Activated CD4-positive, alpha-beta T cell treated with anti-CD3 and anti-CD28 coated beads, Interleukin-2, amount 50 U/mL, for 4 hours (primary cell): ENCODE data around the gene SNX33.
"Not testable (repeated sequence)": the region's sequence is repeated elsewhere in the genome, so short reads cannot be mapped to it uniquely, and the experiment has no call there.

Experiments used
- DNase-seq, 2 experiments: peaks; one replicate each; pipeline ENCODE4 v3.0.0-alpha.2; 2020

Gene SNX33, protein sequence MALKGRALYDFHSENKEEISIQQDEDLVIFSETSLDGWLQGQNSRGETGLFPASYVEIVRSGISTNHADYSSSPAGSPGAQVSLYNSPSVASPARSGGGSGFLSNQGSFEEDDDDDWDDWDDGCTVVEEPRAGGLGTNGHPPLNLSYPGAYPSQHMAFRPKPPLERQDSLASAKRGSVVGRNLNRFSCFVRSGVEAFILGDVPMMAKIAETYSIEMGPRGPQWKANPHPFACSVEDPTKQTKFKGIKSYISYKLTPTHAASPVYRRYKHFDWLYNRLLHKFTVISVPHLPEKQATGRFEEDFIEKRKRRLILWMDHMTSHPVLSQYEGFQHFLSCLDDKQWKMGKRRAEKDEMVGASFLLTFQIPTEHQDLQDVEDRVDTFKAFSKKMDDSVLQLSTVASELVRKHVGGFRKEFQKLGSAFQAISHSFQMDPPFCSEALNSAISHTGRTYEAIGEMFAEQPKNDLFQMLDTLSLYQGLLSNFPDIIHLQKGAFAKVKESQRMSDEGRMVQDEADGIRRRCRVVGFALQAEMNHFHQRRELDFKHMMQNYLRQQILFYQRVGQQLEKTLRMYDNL

DNA sequence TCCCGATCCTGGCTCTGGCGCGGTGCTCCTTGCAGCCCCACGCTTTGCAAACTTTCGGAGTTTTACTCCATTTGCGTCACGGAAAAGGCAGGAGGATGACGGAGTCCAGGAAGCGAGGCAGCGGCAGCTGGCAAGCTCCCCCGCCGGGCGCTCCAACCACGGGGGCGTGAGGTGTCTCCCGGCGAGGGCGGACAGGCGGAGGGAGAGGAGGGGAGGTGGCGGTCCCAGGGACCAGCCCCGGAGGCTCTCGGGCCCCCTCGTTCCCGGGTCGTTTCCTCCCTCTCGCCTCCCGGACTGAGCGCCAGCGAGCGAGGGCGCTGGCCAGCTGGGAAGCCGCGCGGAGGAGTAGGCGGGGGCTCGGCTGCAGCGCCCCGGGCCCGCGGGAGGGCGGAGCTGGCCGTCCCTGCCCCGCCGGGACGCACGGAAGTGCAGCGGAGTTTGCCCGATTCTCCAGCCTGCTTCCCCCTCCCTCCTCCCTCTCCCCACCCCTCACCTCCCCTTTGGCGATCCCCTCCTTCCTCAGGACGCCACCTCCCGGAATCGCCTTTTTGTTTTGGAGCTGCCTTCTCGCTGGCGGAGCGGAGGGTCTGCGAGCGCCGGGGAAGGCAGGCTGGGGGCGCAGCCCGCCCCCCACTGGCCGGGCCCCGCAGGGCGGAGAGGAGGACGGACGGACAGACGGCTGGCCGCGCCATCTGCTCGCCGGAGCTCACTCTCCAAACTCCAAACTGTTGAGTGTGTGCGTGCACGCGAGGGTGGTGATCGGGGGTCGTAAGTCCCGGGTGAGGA, at the start of gene SNX33:
SNX33 (plus strand) TSS at position 543 of the 786 bp plus-strand sequence. CDS start 1,191 bp downstream, outside the sequence.
- peak; percentile 46 to 62 for DNase-seq

DNA sequence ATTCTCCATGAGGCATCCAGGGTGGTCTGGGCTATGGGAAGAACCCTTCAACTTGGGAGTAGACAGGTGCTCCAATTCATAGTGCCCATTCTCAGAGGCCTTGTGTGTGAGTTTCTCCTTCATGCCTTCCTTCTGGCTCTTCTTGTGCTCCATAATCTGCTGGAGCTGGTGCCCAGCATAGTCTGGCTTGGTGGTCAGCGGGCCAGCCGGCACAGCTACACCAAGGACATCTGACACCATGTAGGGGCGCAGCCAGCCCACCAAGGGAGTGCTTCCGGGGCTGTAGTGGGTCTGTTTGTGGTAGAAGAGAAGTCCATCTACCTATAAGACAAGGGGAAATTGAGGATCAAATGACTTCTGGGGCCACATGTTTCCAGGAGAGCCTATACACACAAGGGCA, 49.4 kb upstream of the SNX33 start:
- DNase-seq, result no peak

DNA sequence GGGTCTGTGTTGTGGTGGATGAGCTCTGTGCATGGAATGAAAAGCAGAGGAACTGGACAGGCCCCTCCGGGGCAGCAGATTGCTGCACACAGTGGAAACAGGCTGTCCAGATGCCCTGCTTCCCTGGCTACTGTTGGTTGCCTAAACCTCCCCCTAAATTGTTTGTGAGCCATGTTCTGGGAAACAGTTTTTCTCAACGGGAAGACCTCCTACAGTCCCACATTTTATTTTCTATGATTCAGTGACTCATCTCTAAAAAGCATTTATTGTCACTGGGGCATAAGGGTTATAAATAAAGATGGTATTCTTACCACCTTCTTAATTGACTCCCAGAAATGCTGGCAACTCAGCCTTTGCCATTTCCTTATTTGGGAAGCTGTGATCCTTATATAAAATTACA, 48.3 kb upstream of the SNX33 start:
- DNase-seq, result no peak

DNA sequence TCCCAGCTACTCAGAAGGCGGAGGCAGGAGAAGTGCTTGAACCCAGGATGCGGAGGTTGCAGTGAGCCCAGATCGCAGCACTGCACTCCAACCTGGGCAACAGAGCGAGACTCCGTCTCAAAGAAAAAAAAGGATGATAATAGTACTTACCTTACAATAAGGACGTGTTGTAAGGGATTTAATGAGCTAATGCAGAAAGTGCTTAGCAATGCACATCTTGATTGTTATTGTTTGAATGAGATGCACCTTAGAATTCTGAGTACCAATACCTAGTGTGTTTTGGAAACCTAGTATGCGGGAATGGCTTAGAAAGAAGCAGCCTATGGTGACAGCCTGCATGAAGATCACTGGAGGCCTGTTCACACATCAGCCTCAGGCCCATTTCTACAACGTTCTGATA, 41.7 kb upstream of the SNX33 start:
- DNase-seq, result no peak

DNA sequence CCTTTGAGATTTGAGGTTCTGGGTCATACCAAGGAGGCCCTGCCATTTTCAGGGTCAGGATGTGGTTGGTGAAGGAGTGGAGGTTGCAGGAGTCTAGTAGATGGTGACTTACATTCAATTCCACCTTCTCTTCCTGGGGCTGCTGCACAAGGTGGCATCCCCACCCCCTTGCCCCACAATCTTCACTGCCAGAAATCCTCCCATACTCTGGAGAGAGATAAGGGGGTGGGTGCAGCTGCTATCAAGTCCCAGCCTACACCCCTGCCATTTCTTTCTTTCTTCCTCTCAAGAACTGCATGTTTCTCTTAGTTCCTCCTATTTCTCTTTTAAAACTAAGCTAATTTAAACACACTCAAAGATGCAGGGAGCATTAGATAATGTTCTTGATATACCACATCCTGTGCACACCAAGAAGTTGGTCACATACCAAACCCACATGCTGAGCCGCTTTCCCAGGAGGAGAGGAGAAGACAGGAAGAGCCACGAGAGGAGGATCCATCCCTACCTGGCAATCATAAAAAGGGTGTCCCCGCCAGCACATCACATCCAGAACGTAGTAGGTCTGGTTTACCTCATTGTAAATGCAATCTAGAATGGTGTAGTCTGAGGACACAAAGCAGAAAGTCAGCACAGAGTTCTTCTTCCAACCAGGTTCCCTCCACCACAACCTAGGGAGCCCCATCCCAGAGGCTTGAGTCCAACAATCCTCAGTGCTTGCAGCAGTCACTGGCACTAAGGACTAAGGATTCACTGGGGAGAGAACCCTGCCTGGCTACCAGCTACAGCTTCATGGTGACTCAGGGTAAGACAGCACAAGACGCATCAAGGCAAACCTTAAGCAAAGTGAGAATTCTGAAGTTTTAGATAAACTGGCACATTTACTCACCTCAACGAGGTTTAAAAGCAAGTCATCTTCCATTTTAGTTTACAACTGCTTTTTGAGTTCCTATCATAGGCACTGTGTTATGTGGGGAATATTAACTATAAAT, 40.7 kb upstream of the SNX33 start:
- no peak for DNase-seq

DNA sequence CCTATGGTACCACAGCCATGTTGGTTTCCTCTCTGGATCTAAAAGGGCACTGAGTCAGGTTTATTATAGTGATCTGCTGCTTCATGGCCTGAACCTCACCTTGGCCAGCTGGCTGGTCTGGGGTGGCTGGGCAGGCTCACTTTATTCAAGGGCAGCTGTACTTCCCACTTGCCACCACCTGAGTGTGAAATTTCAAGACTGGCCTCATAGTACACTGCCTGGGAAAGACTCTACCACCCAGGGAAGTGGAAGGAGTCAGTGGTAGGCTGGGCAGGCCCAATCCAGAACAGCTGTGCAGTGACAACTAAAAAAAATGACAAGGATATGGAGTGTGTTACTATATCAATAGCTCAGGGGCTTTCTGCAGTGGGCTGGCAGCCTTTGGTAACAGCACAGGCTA, 30.9 kb upstream of the SNX33 start:
- no peak for DNase-seq

DNA sequence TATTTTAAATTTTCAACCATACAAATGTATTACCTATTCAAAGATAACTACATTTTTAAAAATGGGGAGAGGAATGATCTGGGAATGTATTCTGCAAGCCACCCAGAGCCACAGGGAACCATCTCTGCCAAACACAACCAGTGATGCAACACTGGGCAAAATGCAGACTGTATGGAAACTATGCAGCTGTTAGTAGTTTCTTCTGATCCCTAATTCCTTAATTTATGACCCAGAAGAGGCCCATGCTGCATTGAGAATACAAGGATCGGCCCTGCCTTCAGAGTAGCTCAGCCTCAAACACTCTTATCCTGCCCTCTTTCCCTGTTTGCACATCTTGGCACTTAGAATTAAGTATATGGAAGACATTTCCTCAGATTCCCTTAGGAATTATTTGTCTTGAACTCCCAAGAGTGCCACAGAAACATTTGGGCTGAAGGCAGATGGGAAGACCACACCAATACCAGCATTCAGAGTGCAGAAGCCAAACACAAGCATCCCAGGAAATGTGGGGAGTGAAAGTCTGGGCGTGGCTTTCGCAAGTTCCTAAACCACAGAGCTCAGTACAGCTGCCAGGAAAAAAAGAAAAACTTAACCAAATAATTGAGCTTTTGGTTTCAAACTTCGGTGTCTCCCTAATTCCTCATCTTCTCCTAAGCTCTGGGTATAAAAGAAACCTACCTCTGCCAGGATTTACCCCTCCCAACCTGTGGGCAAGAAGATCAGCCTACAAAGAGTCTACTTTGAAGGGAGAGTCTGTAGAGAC, 27.5 kb upstream of the SNX33 start:
- no peak for DNase-seq

DNA sequence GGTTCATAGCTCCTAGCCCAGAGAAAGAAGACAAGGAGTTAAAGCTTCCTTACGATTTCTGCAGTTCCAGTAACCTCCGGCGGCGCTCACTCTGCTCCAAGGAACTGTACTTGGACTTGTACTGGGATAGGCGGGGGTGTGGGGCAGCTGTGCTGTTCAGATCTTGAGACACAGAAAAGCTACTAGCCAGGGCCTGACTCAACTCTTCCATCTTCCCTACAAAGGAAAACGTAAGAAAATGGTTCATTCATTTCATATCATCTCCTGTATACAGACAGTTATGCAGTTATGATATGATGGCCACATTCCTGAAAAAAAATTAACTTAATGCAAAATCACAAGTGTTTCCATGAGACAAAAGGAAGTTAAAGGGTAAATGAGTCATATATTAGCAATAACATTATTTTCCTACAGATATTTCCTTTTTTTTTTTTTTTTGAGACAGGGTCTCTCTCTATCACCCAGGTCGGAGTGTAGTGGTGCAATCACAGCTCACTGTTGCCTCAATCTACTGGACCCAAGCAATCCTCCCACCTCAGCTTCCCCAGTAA, 26.8 kb upstream of the SNX33 start:
- DNase-seq, result no peak

DNA sequence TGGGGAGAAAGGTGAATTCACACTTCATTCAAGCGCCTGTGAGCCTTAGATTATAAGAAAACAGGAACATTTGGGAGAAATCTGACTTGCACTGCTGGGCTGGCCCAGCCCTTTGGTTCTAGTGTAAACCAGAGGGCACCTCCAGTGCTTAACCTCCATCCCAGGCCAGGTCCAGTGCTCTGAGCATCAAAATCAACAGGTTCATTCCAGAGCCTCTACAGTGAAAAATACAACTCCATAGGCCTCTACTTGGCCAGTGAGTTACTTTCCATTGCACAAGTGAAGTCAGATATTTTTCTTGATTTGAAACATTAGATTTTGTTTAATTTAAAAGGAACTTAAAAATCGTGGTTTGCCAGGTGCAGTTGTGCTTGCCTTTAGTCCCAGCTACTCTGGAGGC, 25.2 kb upstream of the SNX33 start:
- DNase-seq, result no peak

DNA sequence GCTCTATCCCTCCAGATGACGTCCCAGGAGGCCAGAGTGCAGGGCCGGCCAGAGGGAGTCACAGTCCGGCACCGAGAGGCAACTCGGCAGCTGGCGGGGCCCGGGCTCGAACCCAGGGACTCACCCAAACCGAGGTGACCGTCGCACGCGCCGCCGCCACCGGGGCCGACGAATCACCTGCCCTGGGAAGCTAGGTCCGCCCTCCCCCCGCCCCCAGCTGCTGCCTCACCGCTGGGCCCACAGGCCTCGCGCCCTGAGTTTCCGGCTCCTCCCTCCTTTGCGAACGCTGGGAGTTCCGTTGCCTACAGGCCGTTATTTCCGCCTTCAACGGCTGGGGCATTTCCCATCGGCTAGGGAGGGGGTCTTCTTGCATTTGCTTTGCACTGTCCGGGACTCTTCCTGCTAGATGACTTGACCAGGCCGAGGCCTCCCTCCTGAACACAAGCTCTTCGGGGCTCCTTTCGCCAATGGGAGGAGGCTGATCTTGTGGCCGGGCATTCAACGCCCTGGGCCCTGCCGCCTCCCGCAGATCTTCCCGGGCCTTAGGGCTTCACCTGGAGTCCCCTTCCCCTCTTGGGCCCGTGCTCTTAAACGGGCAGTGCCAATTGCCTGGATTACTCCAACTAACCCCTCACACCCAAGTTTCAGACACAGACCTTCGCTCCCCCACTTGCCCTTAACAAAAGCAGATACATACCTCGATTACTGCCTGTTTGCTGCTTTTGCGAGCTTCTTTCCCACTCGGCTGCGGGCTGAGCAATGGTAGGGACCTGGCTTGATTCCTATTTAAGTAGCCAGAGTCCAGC, 22.0 kb upstream of the SNX33 start, which contains the start of gene SNUPN:
SNUPN (minus strand) TSS at position 184 of the 806 bp plus-strand sequence. CDS start 4,674 bp downstream, outside the sequence.
- peak; percentile 93 for DNase-seq

DNA sequence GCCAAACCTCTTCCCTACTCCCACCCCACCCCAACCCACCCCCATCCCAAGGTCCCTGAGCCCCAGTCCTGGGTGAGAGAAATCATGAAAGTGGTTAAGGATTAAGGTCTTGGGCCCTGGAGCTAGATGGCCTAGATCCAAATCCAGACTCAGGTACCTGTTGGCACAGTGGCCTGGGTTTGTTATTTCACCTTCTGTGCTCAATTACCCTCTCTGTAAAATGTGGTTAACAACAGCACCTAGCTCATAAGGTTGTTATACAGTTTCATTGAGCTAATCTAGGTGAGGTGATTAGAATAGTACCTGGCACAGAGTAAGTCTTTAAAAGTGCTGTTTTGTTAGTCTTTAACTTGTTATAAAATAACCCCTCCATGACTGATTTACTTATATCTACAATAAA, 15.8 kb upstream of the SNX33 start:
- no peak for DNase-seq

DNA sequence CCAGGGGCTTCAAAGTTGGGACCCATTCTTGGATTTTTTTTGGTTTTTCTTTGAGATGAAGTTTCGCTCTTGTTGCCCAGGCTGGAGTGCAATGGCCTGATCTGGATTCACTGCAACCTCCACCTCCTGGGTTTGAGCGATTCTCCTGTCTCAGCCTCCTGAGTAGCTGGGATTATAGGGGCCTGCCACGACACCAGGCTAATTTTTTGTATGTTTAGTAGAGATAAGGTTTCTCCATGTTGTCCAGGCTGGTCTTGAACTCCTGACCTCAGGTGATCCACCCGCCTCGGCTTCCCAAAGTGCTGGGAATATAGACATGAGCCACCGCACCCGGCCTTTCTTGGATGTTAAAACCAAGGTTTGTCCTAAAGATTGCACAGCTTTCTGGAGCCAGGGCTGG, 13.8 kb upstream of the SNX33 start:
- not testable (repeated sequence) for DNase-seq

DNA sequence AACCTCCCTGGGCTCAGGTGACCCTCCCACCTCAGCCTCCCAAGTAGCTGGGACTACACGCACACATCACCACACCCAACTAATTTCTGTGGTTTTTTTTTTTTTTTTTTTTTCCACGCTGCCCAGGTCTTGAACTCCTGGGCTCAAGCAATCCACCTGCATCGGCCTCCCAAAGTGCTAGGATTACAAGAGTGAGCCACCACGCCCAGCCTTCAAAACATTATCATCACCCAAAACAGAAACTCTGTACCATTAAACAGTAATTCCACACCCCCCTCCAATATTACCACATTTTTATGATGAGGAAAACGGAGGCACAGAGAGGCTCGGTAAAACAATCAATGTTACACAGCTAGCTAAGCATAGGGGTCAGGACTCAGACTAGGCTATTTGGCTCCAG, 11.7 kb upstream of the SNX33 start:
- no peak for DNase-seq

DNA sequence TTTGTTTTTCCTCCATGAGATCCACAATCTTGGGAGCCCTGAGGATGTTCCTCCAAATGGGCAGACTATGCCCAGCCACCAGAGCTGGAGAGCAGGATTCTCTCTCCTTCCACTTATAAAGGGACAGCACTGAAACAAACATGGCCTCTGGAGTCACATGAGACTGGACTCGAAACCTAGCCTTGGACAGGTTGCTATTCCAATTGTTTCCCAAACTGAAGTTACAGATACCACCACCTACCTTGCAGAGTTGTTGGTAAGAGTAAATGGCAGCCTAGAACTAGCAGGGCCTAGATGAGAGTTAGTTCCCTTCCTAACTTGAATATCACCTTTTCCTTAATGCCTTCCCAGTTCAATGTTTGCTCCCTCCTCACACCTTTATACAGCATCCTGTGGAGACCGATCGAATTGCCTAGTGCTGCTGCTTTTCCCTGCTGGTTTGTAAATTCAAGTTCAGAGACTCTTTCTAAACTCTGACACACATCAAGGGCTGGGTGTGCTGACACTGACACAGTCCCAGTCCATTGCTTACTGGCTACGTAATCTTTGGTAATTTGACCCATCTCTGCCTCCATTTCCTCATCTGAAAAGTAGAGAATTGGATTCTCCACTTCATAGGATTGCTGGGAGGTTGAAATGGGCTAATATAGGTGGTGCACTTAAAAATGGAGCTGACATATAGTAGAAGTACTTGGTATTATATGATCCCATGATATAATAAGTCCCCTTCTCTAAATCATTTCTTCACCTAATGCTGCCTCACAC, 10.3 kb upstream of the SNX33 start:
- DNase-seq, result no peak

DNA sequence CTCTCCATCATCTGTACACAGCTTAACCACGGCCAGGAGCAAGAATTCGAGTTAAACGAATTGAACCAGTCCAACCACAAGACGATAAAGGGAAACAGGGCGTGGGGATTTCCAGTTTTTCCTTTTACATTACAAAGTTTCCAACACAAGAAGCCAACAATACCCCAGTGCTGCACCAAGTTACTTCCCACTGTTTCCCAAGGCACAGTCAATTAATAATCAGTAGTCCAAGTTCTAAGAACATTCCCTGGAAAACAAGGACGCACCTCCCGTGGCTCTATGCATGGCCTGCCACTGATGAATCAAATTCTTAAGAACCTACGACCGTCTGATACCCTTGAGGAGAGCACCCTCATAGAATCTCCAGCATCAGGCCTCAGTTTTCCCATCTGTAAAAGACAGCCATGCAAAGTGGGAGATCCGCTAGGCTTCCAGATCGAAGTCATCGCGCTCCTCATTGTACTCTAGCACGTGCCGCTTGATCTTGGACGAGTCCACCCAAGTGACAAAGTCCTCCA, 8.5 kb upstream of the SNX33 start:
- DNase-seq, result no peak

DNA sequence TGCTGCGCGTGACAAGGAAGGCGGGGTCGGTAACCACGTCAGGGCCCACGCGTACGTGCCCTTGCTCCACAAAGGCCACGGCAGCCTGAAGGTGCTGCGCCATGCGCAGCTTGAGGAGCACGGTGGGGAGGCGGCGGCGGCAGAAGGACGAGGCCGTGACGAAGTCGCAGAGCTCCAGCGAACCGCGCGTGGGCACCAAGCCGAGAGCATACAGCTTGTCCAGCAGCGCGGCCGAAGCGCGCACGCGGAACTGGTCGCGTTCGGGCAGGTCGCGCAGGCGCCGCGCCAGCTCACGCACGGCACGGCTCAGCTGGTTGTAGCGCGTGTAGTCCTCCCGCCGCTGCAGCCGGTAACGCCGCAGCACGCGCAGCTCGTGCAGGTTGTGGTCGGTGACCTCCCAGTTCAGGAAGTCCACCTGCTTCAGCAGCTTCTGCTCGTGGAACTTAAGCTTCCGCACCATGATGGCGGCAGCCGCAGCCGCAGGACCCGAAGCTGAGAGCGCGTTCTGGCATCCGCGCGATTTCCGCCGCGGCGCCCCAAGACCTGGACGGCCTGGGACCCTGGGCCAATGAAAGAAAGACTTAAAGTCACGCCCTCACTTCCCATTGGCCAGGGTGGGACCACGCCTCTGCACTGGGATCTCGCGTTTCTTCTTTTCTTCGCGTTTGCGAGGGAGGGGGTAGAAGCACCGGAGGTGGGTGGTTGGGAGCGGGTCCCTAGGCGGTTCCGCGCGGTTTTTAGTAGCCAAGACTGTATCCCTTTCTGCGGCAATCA, 7.8 kb upstream of the SNX33 start, which contains the start of gene IMP3:
IMP3 (minus strand) TSS at position 516 of the 774 bp plus-strand sequence; CDS start at position 460, 56 bp downstream.
- DNase-seq, result peak; percentile 90

DNA sequence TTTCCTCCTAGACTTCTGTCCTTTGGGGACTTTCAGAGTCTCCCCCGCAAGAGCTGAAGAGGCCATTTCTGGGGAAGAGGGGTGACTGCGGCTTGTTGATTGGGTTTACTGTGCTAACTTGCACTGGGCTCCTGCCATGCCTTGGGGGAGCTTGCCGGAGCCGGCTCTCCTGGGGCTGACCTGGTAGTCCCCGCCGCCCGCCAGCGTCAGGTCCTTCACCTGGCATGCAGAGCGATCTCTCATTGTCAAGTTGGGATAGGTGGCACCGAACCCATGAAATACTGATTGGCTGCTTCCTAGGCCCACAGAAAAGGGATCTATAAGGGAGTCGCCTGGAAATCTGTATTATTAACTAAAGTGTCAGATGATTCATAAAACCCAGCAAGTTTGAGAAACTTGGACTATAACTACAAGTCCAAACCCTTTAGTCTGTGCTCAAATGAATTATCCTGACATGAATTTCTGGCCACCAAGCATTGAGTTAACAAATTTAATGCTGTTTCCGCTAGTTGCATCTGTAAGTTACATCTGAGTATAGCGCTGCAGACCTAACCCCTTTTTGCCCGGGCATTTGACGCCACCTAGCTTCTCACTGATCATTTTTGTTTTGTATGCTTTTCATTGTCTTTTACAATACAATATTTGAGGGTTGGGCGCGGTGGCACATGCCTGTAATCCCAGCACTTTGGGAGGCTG, 7.1 kb upstream of the SNX33 start:
- peak; percentile 41 to 42 for DNase-seq

DNA sequence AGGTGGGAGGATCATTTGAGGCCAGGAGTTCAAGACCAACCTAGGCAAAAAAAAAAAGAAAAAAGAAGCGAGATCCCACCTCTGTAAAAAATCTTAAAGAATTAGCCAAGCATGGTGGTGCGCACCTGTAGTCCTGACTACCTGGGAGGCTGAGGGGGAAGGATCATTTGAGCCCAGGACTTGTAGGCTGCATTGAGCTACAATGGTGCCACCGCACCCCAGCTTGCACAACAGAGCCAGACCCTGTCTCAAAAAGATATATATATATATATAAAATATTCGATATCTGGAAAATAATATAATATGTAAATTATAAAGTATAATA, 6.6 kb upstream of the SNX33 start:
- no peak for DNase-seq
